ENCODE results near the gene RPS18. TPM values are rescaled to one million over a fixed set of nuclear protein-coding genes. Genes with fewer than 3 reads are reported as not detected.
A peak's percentile ranks its signal among the peaks of the same experiment; 100 is the strongest.
"Not testable (repeated sequence)": the region's sequence is repeated elsewhere in the genome, so short reads cannot be mapped to it uniquely, and the experiment has no call there.

The RPS18 gene
- 3,483 TPM for total RNA-seq (2013)
- polyA plus RNA-seq, result 1,000 to 10,000 TPM; 2,430 to 3,295 (median 2,894) TPM
- polyA minus RNA-seq, result 1,736 and 2,446 TPM in 2 replicates
- total RNA-seq, result 308 to 907 (median 704) reads per million in 11 experiments

- no peak for TF ChIP-seq CTCF (IDR thresholded peaks at IDR 0.05)
- Mint-ChIP-seq H3K4me1 (peaks cover 58% of the 10 kb centered on the region), H3K27me3 (ENCODE audit: low read depth in 3 of 3) (no peaks in the 10 kb centered on the region), H3K27ac (peak within 1 kb of the TSS; percentile 98 to 100 (median 100)), H3K9me3 (no peaks in the 10 kb centered on the region), H3K4me3 (peak within 1 kb of the TSS; percentile 96 to 100), H3K36me3 (peaks cover 58 to 66% of the 10 kb centered on the region in 2 donors)
- peak within 1 kb of the TSS; percentile 89 for H3K9ac ChIP-seq (ENCODE audit: insufficient read depth, low read length, poor library complexity, severe bottlenecking)
- H3K79me2 ChIP-seq (ENCODE audit: insufficient read depth, low read length), result peaks cover 63% of the 10 kb centered on the region
- H3K4me1 ChIP-seq (ENCODE audit: control insufficient read depth in 1 of 2, insufficient read depth in 2 of 2, low read length in 2 of 2), result peaks cover 53 to 60% of the 10 kb centered on the region in 2 donors
- no peaks in the 10 kb centered on the region for H3K9me3 ChIP-seq (replicated peaks in 1 of 2; ENCODE audit: control insufficient read depth in 1 of 2, insufficient read depth in 1 of 2, low read length in 2 of 2)
- H4K20me1 ChIP-seq (ENCODE audit: insufficient read depth, low read length), result peaks cover 34% of the 10 kb centered on the region
- intact Hi-C loops (cut with micrococcal nuclease), result loop anchor here in 1 of 2 donors (2.0 kb wide), 1 partner anchor 17 kb away; the partner anchor contains the start of genes PFDN6 and WDR46
- H3K4me2 ChIP-seq (replicated peaks; ENCODE audit: extremely low read depth, low read length, poor library complexity, severe bottlenecking), result peak within 1 kb of the TSS; percentile 79
- no peaks in the 10 kb centered on the region for H3K27me3 ChIP-seq (ENCODE audit: control insufficient read depth in 2 of 2, insufficient read depth in 2 of 2, low read length in 2 of 2)
- H3K36me3 ChIP-seq (replicated peaks in 1 of 2; ENCODE audit: control insufficient read depth in 1 of 2, insufficient read depth in 2 of 2, low read length in 2 of 2), result peaks cover 54 to 73% of the 10 kb centered on the region in 2 donors
- H3K4me3 ChIP-seq (replicated peaks in 1 of 3; ENCODE audit: low read depth in 2 of 3, low read length in 3 of 3), result peak within 1 kb of the TSS; percentile 83 to 95 (median 91)
- DNase-seq, result peak; percentile 98 to 100 (median 99)
- peak within 1 kb of the TSS; percentile 90 for H2AFZ ChIP-seq (ENCODE audit: insufficient read depth, low read depth, low read length, poor library complexity, severe bottlenecking)
- peak within 1 kb of the TSS; percentile 93 to 99 for H3K27ac ChIP-seq (ENCODE audit: low read depth in 1 of 2, low read length in 2 of 2)
- under 1% methylated on average over 42 of the region's 48 CpGs for WGBS (ENCODE audit: insufficient coverage)
Measured at GRCh38 chr6:33271468-33272274, at the start of gene RPS18, which contains the start of gene VPS52. Gene RPS18 (plus strand): TSS chr6:33272075. CDS start chr6:33272120, 45 bp downstream. Gene VPS52 (minus strand): TSS chr6:33271876. CDS start chr6:33271675, 201 bp downstream.

- H3K4me3 ChIP-seq (replicated peaks in 1 of 3; ENCODE audit: low read depth in 2 of 3, low read length in 3 of 3); H3K9me3 ChIP-seq (replicated peaks in 1 of 2; ENCODE audit: control insufficient read depth in 1 of 2, insufficient read depth in 1 of 2, low read length in 2 of 2); H3K36me3 ChIP-seq (replicated peaks in 1 of 2; ENCODE audit: control insufficient read depth in 1 of 2, insufficient read depth in 2 of 2, low read length in 2 of 2); H3K79me2 ChIP-seq (ENCODE audit: insufficient read depth, low read length); H3K4me1 Mint-ChIP-seq; H3K9me3 Mint-ChIP-seq; H3K4me1 ChIP-seq (ENCODE audit: control insufficient read depth in 1 of 2, insufficient read depth in 2 of 2, low read length in 2 of 2); H3K27ac Mint-ChIP-seq; H2AFZ ChIP-seq (ENCODE audit: insufficient read depth, low read depth, low read length, poor library complexity, severe bottlenecking); H3K9ac ChIP-seq (ENCODE audit: insufficient read depth, low read length, poor library complexity, severe bottlenecking); H3K4me2 ChIP-seq (replicated peaks; ENCODE audit: extremely low read depth, low read length, poor library complexity, severe bottlenecking); intact Hi-C loops (cut with micrococcal nuclease); H4K20me1 ChIP-seq (ENCODE audit: insufficient read depth, low read length); H3K36me3 Mint-ChIP-seq; H3K4me3 Mint-ChIP-seq; DNase-seq; H3K27ac ChIP-seq (ENCODE audit: low read depth in 1 of 2, low read length in 2 of 2): not testable (repeated sequence)
- H3K27me3 Mint-ChIP-seq (ENCODE audit: low read depth in 3 of 3), result peaks cover 28 to 50% (median 30%) of the 10 kb centered on the region in 3 donors
- peaks cover 15 to 39% of the 10 kb centered on the region in 2 donors for H3K27me3 ChIP-seq (ENCODE audit: control insufficient read depth in 2 of 2, insufficient read depth in 2 of 2, low read length in 2 of 2)
- 57% methylated on average over 6 of the region's 14 CpGs for WGBS (ENCODE audit: insufficient coverage)
Measured at GRCh38 chr6:33226503-33227120, 45.3 kb upstream of the RPS18 start.
